Esophagus squamous epithelium (tissue), 4 donors: ENCODE data around the gene ZNFX1.

ENCODE experiments used
- POLR2A ChIP-seq, 4 donors: fragments of 450-650 bp; IDR thresholded peaks; one replicate each; pipeline ENCODE4 v1.6.1; 2017; ENCODE audit warnings: antibody characterized with exemption in 4 of 4, mild to moderate bottlenecking in 4 of 4, moderate library complexity in 3 of 4
- TF ChIP-seq, protein P1 (sequence below), 6 experiments: fragments of 450-650 bp in 4 of 6; fragments of 200-600 bp in 2 of 6; sonication (generic) in 2 of 6; IDR thresholded peaks; one replicate each; pipeline ENCODE4 v1.5.1; 2016 to 2019; ENCODE audit warnings: antibody characterized with exemption in 6 of 6, mild to moderate bottlenecking in 4 of 6, moderate library complexity in 4 of 6

DNA sequence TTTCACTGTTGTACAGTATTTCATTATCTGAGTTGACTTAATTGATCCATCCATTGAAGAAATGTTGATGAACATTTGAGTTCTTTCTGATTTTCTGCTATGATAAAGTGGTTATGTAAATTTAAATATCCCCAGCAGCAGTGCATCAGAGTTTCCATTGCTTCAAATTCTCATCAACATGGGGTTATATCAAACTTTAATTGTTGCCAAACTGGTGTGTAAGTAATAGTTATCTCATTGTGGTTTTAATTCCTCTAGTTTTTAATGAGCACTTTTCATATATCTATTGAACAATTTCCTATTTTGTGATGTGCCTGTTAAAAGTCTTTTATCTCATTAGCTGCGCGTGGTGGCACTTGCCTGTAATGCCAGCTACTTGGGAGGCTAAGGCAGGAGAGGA is 18.1 kb downstream of the ZNFX1 start:
- no peak for TF ChIP-seq POLR2A (IDR thresholded peaks at IDR 0.05)
- TF ChIP-seq, protein P1, sequence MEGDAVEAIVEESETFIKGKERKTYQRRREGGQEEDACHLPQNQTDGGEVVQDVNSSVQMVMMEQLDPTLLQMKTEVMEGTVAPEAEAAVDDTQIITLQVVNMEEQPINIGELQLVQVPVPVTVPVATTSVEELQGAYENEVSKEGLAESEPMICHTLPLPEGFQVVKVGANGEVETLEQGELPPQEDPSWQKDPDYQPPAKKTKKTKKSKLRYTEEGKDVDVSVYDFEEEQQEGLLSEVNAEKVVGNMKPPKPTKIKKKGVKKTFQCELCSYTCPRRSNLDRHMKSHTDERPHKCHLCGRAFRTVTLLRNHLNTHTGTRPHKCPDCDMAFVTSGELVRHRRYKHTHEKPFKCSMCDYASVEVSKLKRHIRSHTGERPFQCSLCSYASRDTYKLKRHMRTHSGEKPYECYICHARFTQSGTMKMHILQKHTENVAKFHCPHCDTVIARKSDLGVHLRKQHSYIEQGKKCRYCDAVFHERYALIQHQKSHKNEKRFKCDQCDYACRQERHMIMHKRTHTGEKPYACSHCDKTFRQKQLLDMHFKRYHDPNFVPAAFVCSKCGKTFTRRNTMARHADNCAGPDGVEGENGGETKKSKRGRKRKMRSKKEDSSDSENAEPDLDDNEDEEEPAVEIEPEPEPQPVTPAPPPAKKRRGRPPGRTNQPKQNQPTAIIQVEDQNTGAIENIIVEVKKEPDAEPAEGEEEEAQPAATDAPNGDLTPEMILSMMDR (IDR thresholded peaks at IDR 0.05): no peak
